ENCODE measurements around the gene GRID1.
A peak's percentile ranks its signal among the peaks of the same experiment; 100 is the strongest.

The GRID1 gene

DNA sequence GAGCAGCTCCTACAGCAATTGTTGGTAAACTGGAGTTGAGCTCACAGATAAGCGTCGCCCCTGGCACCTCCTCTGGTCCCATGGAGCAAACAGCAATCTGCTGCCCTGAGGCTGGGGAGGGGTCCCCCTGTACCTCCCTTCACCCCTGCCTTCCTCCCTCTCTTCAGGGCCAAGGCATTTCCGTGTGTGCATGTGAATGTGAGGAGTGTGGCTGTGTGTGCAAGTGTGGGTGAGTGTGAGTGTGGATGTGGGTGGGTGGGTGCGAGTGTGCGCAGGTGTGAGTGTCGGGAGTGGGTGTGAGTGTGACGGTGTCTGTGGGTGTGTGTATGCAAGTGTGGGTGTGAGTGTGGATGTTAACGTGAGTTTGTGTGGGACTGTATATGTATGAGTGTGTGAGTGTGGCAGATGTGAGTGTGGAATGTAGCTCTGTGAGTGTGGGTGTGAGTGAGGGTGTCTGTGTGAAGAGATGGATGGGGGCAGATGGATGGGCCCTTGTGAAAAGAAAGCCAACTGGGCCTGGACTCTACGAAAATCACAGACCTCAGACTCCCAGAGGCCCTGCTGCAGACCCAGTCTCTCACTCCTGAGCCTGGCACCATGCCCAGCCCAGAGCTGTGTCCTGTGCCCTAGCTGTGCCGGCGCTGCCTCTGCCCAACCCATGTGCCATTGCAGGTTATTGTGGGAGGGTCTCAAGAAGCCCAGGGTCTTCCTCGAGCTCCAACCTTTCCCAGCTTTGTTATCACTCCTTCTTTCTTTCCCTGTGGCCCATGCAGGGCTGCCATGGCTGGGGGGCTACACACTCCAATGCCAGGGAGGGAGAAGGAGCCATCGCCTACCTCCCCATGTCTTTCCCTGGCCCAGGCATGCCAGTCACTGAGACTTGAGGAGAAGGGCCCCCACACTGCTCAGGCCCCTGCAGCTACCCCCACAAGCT lies 73.9 kb downstream of the GRID1 start:
- DNase-seq: no peak
- WGBS (ENCODE audit: extremely low coverage, insufficient coverage, low lambda C conversion rate): no CpG with 5 or more reads among the region's 13 CpGs

DNA sequence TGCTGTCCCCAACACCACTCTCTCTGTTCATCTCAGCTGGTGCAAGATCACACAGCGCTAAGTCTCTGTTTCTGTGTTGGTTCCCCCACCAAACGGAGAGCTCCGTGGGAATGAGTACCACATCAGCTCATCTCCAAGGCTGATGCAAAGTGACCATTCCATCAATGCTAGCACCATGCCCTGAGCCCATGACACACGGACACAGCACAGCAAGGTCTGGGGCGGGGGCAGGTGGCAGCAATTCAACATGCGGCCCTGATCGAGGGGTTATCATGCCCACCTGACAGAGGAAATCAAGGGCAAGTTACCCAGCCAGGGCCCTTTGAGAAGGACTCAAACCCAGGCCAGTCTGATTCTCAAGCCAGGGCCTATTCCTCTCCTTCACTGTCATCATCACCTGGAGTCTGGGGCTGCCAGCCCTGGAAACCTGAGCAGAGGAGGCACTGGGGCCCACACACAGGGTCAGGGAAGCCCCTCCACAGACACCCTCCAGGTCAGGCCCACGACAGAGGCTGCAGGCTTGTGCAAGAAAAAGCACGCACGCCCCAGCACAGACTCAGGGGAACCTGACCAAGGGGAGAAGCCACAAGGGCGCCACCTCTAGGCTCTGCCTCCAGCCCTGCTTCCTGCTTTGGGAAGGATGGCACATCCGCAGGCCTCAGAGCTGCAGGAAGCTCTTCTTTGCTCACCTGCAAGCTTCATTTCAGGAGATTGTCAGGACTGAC lies 74.8 kb downstream of the GRID1 start:
- no peak overlapping the region for H3K56ac ChIP-seq (ENCODE audit: low read length)
- WGBS (ENCODE audit: extremely low coverage, insufficient coverage, low lambda C conversion rate): no CpG with 5 or more reads among the region's 12 CpGs
- H3K23ac ChIP-seq (ENCODE audit: low read length): no peak overlapping the region
- DNase-seq: peak; percentile 35
- no peak overlapping the region for H4K8ac ChIP-seq (ENCODE audit: low read depth, low read length)
- H3K27ac ChIP-seq (ENCODE audit: low read depth, low read length): no peak overlapping the region
- no peak overlapping the region for H3K18ac ChIP-seq (ENCODE audit: low read length)
- H3K4ac ChIP-seq (ENCODE audit: low read depth, low read length): no peak overlapping the region
- H4K5ac ChIP-seq (ENCODE audit: low read length): no peak overlapping the region
- H3K4me3 ChIP-seq (ENCODE audit: low read length): no peak overlapping the region
- no peak overlapping the region for H2BK5ac ChIP-seq (ENCODE audit: low read length)
- H3K4me2 ChIP-seq (ENCODE audit: low read length): no peak overlapping the region
- H3K79me2 ChIP-seq (ENCODE audit: control insufficient read depth, insufficient read depth, low read length): no peaks in the 10 kb centered on the region
- H3K79me1 ChIP-seq (ENCODE audit: low read length): no peaks in the 10 kb centered on the region
- H2BK120ac ChIP-seq (ENCODE audit: low read depth, low read length): no peak overlapping the region
- no peaks in the 10 kb centered on the region for H3K27me3 ChIP-seq (ENCODE audit: insufficient read depth, low read length, poor library complexity)
- H3K36me3 ChIP-seq (ENCODE audit: control insufficient read depth, insufficient read depth, low read length): no peaks in the 10 kb centered on the region
- H2BK15ac ChIP-seq (replicated peaks; ENCODE audit: low read depth): no peak overlapping the region
- H3K9ac ChIP-seq (ENCODE audit: low read length): no peak overlapping the region
- H2AK5ac ChIP-seq (ENCODE audit: low read length): no peak overlapping the region
- H3K4me1 ChIP-seq (ENCODE audit: control insufficient read depth, low read depth, low read length): no peaks in the 10 kb centered on the region

More for the DNA sequence above, 73.9 kb downstream of the GRID1 start:
- Histone ChIP-seq H2BK5ac (ENCODE audit: low read length) (no peak overlapping the region), H3K36me3 (ENCODE audit: control insufficient read depth, insufficient read depth, low read length) (no peaks in the 10 kb centered on the region), H4K8ac (ENCODE audit: low read depth, low read length) (no peak overlapping the region), H3K27me3 (ENCODE audit: insufficient read depth, low read length, poor library complexity) (no peaks in the 10 kb centered on the region), H2BK120ac (ENCODE audit: low read depth, low read length) (no peak overlapping the region), H4K5ac (ENCODE audit: low read length) (no peak overlapping the region), H3K23ac (ENCODE audit: low read length) (no peak overlapping the region), H3K4me1 (ENCODE audit: control insufficient read depth, low read depth, low read length) (no peaks in the 10 kb centered on the region), H3K56ac (ENCODE audit: low read length) (no peak overlapping the region), H3K27ac (ENCODE audit: low read depth, low read length) (no peak overlapping the region), H3K4me2 (ENCODE audit: low read length) (no peak overlapping the region), H3K79me1 (ENCODE audit: low read length) (no peaks in the 10 kb centered on the region), H3K79me2 (ENCODE audit: control insufficient read depth, insufficient read depth, low read length) (no peaks in the 10 kb centered on the region), H3K9ac (ENCODE audit: low read length) (no peak overlapping the region), H2BK15ac (replicated peaks; ENCODE audit: low read depth) (no peak overlapping the region), H3K4ac (ENCODE audit: low read depth, low read length) (no peak overlapping the region), H3K18ac (ENCODE audit: low read length) (no peak overlapping the region), H2AK5ac (ENCODE audit: low read length) (no peak overlapping the region), H3K4me3 (ENCODE audit: low read length) (no peak overlapping the region)

DNA sequence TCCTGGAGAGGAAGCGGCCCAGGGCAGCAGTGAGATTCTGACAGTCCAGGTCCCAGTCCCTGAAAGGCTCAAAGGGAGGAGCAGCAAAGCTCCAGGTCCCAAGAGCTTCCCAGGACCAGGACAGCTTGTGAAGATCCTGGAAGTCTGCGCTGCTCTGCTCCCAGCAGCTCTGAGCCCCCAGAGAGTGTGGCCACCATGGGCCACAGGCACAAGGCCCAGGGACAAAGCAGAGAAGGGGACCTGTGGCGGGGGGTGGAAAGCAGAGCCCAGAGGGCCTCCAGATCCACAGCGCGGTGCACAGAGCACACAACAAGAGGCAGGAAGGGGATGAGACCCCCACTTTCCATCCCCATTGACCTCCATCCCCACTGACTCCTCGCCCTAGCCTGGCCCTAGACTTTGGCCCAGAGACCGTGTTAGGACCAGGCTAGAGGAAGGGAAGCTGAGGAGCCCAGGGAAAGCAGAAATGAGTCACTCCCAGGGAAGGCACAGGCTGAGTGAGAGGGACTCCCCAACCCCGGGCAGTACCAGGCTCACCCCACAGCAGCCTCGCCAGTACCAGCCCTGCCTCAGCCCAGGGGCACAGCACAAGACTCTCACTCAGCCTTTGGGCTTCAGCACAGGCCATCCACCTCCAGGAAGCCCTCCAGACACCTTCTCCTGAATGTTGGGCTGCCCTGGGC lies 75.5 kb downstream of the GRID1 start:
- H2BK15ac ChIP-seq (replicated peaks; ENCODE audit: low read depth): no peak overlapping the region
- no peak overlapping the region for H3K4me2 ChIP-seq (ENCODE audit: low read length)
- no peak overlapping the region for H2AK5ac ChIP-seq (ENCODE audit: low read length)
- H3K18ac ChIP-seq (ENCODE audit: low read length): no peak overlapping the region
- no peak overlapping the region for H3K27ac ChIP-seq (ENCODE audit: low read depth, low read length)
- DNase-seq: no peak
- no peaks in the 10 kb centered on the region for H3K79me1 ChIP-seq (ENCODE audit: low read length)
- no peaks in the 10 kb centered on the region for H3K27me3 ChIP-seq (ENCODE audit: insufficient read depth, low read length, poor library complexity)
- no peak overlapping the region for H4K5ac ChIP-seq (ENCODE audit: low read length)
- no peak overlapping the region for H4K8ac ChIP-seq (ENCODE audit: low read depth, low read length)
- H2BK120ac ChIP-seq (ENCODE audit: low read depth, low read length): no peak overlapping the region
- no peaks in the 10 kb centered on the region for H3K36me3 ChIP-seq (ENCODE audit: control insufficient read depth, insufficient read depth, low read length)
- no peak overlapping the region for H3K56ac ChIP-seq (ENCODE audit: low read length)
- H2BK5ac ChIP-seq (ENCODE audit: low read length): no peak overlapping the region
- no CpG with 5 or more reads among the region's 9 CpGs for WGBS (ENCODE audit: extremely low coverage, insufficient coverage, low lambda C conversion rate)
- H3K79me2 ChIP-seq (ENCODE audit: control insufficient read depth, insufficient read depth, low read length): no peaks in the 10 kb centered on the region
- H3K4ac ChIP-seq (ENCODE audit: low read depth, low read length): no peak overlapping the region
- no peaks in the 10 kb centered on the region for H3K4me1 ChIP-seq (ENCODE audit: control insufficient read depth, low read depth, low read length)
- no peak overlapping the region for H3K23ac ChIP-seq (ENCODE audit: low read length)
- H3K9ac ChIP-seq (ENCODE audit: low read length): no peak overlapping the region
- H3K4me3 ChIP-seq (ENCODE audit: low read length): no peak overlapping the region

DNA sequence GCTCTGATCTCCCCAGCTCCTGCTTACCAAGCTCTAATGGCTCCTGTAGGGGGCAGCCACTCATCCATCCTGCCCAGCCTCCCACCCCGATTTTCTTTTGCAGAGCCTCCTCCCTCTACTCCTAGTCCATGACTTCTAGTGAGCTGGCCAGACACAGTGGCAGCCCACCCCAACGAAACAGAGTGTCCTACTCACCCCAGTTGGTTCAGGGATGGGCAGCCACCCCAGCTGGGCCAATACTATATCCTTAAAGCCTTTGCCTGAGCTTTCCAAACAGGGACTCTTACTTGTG lies 77.1 kb downstream of the GRID1 start:
- no CpG with 5 or more reads among the region's 2 CpGs for WGBS (ENCODE audit: extremely low coverage, insufficient coverage, low lambda C conversion rate)

DNA sequence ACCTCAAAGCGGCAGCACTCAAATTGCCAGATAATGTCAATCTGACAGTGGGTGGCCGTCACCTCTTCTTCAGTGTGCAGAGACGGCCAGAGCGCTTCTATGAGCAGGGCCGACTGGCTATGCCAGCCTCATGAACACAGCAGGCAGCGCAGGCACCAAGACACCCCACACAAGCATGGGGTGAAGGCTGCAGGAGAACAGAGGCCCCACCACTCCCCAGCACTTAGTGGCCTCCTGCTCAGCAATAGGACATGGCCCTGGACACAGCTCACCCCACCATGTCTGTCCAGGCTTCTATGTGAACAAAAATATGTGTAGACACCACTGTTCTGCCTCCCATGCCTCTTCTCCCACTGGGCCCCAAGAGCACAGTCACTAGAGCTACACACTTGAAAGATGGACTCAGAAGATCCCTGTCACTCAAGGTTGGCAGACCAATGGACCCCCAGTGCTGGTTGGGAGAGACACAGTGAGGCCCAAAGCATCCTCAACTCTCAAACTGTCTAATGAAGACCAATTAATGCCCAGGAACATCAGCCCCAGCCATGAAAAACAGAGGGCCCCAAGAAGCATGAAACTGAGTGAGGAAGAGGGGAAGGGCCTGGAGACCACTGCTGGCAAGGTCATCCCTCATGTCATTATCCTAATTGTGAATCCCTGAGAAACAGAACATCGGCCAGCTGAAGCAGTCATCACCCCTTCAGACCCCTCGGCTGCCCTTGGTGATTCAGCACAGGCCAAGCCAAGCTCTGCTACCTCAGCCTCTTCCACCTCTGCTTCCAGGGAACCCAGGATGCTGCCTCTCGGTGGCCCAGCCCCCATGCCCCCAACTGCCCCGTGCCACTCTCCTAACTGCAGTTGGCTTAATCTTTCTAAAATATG lies 77.7 kb downstream of the GRID1 start:
- no peak overlapping the region for H3K9ac ChIP-seq (ENCODE audit: low read length)
- no peak for DNase-seq
- no peaks in the 10 kb centered on the region for H3K36me3 ChIP-seq (ENCODE audit: control insufficient read depth, insufficient read depth, low read length)
- no peaks in the 10 kb centered on the region for H3K79me2 ChIP-seq (ENCODE audit: control insufficient read depth, insufficient read depth, low read length)
- no peak overlapping the region for H3K4me2 ChIP-seq (ENCODE audit: low read length)
- H3K27me3 ChIP-seq (ENCODE audit: insufficient read depth, low read length, poor library complexity): no peaks in the 10 kb centered on the region
- no peak overlapping the region for H3K27ac ChIP-seq (ENCODE audit: low read depth, low read length)
- H3K18ac ChIP-seq (ENCODE audit: low read length): no peak overlapping the region
- no peak overlapping the region for H2AK5ac ChIP-seq (ENCODE audit: low read length)
- no peak overlapping the region for H2BK15ac ChIP-seq (replicated peaks; ENCODE audit: low read depth)
- H2BK120ac ChIP-seq (ENCODE audit: low read depth, low read length): no peak overlapping the region
- H3K4me3 ChIP-seq (ENCODE audit: low read length): no peak overlapping the region
- H3K56ac ChIP-seq (ENCODE audit: low read length): no peak overlapping the region
- no CpG with 5 or more reads among the region's 10 CpGs for WGBS (ENCODE audit: extremely low coverage, insufficient coverage, low lambda C conversion rate)
- no peak overlapping the region for H2BK5ac ChIP-seq (ENCODE audit: low read length)
- H3K4ac ChIP-seq (ENCODE audit: low read depth, low read length): no peak overlapping the region
- no peaks in the 10 kb centered on the region for H3K4me1 ChIP-seq (ENCODE audit: control insufficient read depth, low read depth, low read length)
- no peak overlapping the region for H4K5ac ChIP-seq (ENCODE audit: low read length)
- H4K8ac ChIP-seq (ENCODE audit: low read depth, low read length): no peak overlapping the region
- H3K23ac ChIP-seq (ENCODE audit: low read length): no peak overlapping the region
- H3K79me1 ChIP-seq (ENCODE audit: low read length): no peaks in the 10 kb centered on the region

More for the DNA sequence above, 77.1 kb downstream of the GRID1 start:
- Histone ChIP-seq H3K23ac (ENCODE audit: low read length) (no peak overlapping the region), H3K18ac (ENCODE audit: low read length) (no peak overlapping the region), H3K4me1 (ENCODE audit: control insufficient read depth, low read depth, low read length) (no peaks in the 10 kb centered on the region), H3K27me3 (ENCODE audit: insufficient read depth, low read length, poor library complexity) (no peaks in the 10 kb centered on the region), H3K4me2 (ENCODE audit: low read length) (no peak overlapping the region), H3K4me3 (ENCODE audit: low read length) (no peak overlapping the region), H3K4ac (ENCODE audit: low read depth, low read length) (no peak overlapping the region), H3K36me3 (ENCODE audit: control insufficient read depth, insufficient read depth, low read length) (no peaks in the 10 kb centered on the region), H2AK5ac (ENCODE audit: low read length) (no peak overlapping the region), H3K27ac (ENCODE audit: low read depth, low read length) (no peak overlapping the region), H4K8ac (ENCODE audit: low read depth, low read length) (no peak overlapping the region), H3K56ac (ENCODE audit: low read length) (no peak overlapping the region), H2BK5ac (ENCODE audit: low read length) (no peak overlapping the region), H3K9ac (ENCODE audit: low read length) (no peak overlapping the region), H2BK120ac (ENCODE audit: low read depth, low read length) (no peak overlapping the region), H3K79me1 (ENCODE audit: low read length) (no peaks in the 10 kb centered on the region), H2BK15ac (replicated peaks; ENCODE audit: low read depth) (no peak overlapping the region), H4K5ac (ENCODE audit: low read length) (no peak overlapping the region), H3K79me2 (ENCODE audit: control insufficient read depth, insufficient read depth, low read length) (no peaks in the 10 kb centered on the region)
- DNase-seq: peak; percentile 16
